Measurements from ENCODE around the gene PPP1R12B. TPM values are rescaled to one million over a fixed set of nuclear protein-coding genes. Genes with fewer than 3 reads are reported as not detected.
A peak's percentile ranks its signal among the peaks of the same experiment; 100 is the strongest.

Gene PPP1R12B
- total RNA-seq, 2 experiments from 2014 or later, result 13.0 to 14.1 TPM

- Mint-ChIP-seq H3K4me3 (no peak overlapping the region), H3K27ac (no peak overlapping the region), H3K9me3 (no peaks in the 10 kb centered on the region), H3K27me3 (no peaks in the 10 kb centered on the region), H3K4me1 (ENCODE audit: low read depth) (peaks cover 17% of the 10 kb centered on the region), H3K36me3 (ENCODE audit: low read depth) (peaks cover 3% of the 10 kb centered on the region)
- ATAC-seq, result no peak
- ChIA-PET CTCF (interaction anchor here (1.0 to 2.5 kb wide), 3 partner anchors 9 to 20 kb away, joined by 3 to 21 read pairs (median 3); no protein-coding TSS in a partner anchor), POLR2A (interaction anchor here (1.3 kb wide), 1 partner anchor 12 kb away, joined by 6 read pairs; no protein-coding TSS in a partner anchor)
- no peak for TF ChIP-seq CTCF (IDR thresholded peaks at IDR 0.05)
- DNase-seq, result no peak
- intact Hi-C loops (cut with micrococcal nuclease), result no loop called here
Observed at GRCh38 chr1:202562444-202563060, 214.1 kb downstream of the PPP1R12B start.

- ChIA-PET CTCF (interaction anchor here (0.6 kb wide), 1 partner anchor 11 kb away, joined by 3 read pairs; no protein-coding TSS in a partner anchor), POLR2A (no interaction called here)
- H3K9me3 Mint-ChIP-seq, result no peaks in the 10 kb centered on the region
- DNase-seq, result no peak
- H3K27ac Mint-ChIP-seq, result no peak overlapping the region
- H3K4me1 Mint-ChIP-seq (ENCODE audit: low read depth), result peaks cover 17% of the 10 kb centered on the region
- H3K4me3 Mint-ChIP-seq, result no peak overlapping the region
- no peak for TF ChIP-seq CTCF (IDR thresholded peaks at IDR 0.05)
- peaks cover 3% of the 10 kb centered on the region for H3K36me3 Mint-ChIP-seq (ENCODE audit: low read depth)
- intact Hi-C loops (cut with micrococcal nuclease), result no loop called here
- no peaks in the 10 kb centered on the region for H3K27me3 Mint-ChIP-seq
- no peak for ATAC-seq
Observed at GRCh38 chr1:202563818-202564217, 215.3 kb downstream of the PPP1R12B start.

- ATAC-seq (no peak), DNase-seq (no peak)
- POLR2A ChIA-PET, result no interaction called here
- intact Hi-C loops (cut with micrococcal nuclease), result no loop called here
- Mint-ChIP-seq H3K27ac (no peak overlapping the region), H3K4me3 (no peak overlapping the region), H3K36me3 (ENCODE audit: low read depth) (peaks cover 3% of the 10 kb centered on the region), H3K4me1 (ENCODE audit: low read depth) (peaks cover 17% of the 10 kb centered on the region), H3K27me3 (no peaks in the 10 kb centered on the region), H3K9me3 (no peaks in the 10 kb centered on the region)
- CTCF ChIA-PET, result interaction anchor here (1.0 to 1.1 kb wide), 2 partner anchors 13 to 155 kb away, joined by 3 read pairs; no protein-coding TSS in a partner anchor
- TF ChIP-seq CTCF (IDR thresholded peaks at IDR 0.05), result no peak
Observed at GRCh38 chr1:202564958-202565495, 216.5 kb downstream of the PPP1R12B start.

GRCh38 chr1:202565890-202566602, 217.5 kb downstream of the PPP1R12B start:
- intact Hi-C loops (cut with micrococcal nuclease), result no loop called here
- Mint-ChIP-seq H3K9me3 (no peaks in the 10 kb centered on the region), H3K27ac (no peak overlapping the region), H3K4me1 (ENCODE audit: low read depth) (peaks cover 17% of the 10 kb centered on the region), H3K27me3 (no peaks in the 10 kb centered on the region), H3K4me3 (no peak overlapping the region), H3K36me3 (ENCODE audit: low read depth) (peaks cover 3% of the 10 kb centered on the region)
- ChIA-PET POLR2A (interaction anchor here (0.6 kb wide), 1 partner anchor 23 kb away, joined by 3 read pairs; no protein-coding TSS in a partner anchor), CTCF (interaction anchor here (1.1 kb wide), 1 partner anchor 154 kb away, joined by 3 read pairs; no protein-coding TSS in a partner anchor)
- peak; percentile 53 for DNase-seq
- peak; percentile 95 for ATAC-seq
- TF ChIP-seq CTCF (IDR thresholded peaks at IDR 0.05), result no peak

All from activated CD8-positive, alpha-beta T cell treated with anti-CD3 and anti-CD28 coated beads for 36 hours (primary cell).